ENCODE measurements around the gene EPHA3. TPM values are rescaled to one million over a fixed set of nuclear protein-coding genes. Genes with fewer than 3 reads are reported as not detected.

Gene EPHA3
- total and polyA plus RNA-seq, 9 of the 15 experiments (the other 6 are each of a cell fraction or from before 2014, with no cell fraction given), result not detected

GRCh38 chr3:89474333-89475130, 367.1 kb downstream of the EPHA3 start:
- no peak overlapping the region for H3K27ac ChIP-seq (ENCODE audit: extremely low read depth, low read depth, low read length)
- no peaks in the 10 kb centered on the region for H4K20me1 ChIP-seq (replicated peaks; ENCODE audit: control insufficient read depth, insufficient read depth, low read length)
- no peak for DNase-seq (ENCODE audit: extremely low read depth in 1 of 4, low spot score in 3 of 4)
- H3K4me3 ChIP-seq, result no peak overlapping the region
- H2AFZ ChIP-seq (ENCODE audit: low read depth, low read length), result no peak overlapping the region
- no peak for FAIRE-seq
- ChIA-PET CTCF (ENCODE audit: low intra/inter-chr PET ratio) (no interaction called here), POLR2A (no interaction called here)
- H3K4me1 ChIP-seq (replicated peaks in 1 of 2; ENCODE audit: control insufficient read depth in 2 of 2, insufficient read depth in 2 of 2, low read length in 2 of 2), result no peaks in the 10 kb centered on the region
- H3K79me2 ChIP-seq (ENCODE audit: control insufficient read depth, insufficient read depth, low read length), result no peaks in the 10 kb centered on the region
- no TSS peak for BruUV-seq (replicated peaks)
- H3K9me3 ChIP-seq (replicated peaks; ENCODE audit: control insufficient read depth, insufficient read depth, low read depth, low read length), result no peaks in the 10 kb centered on the region
- TF ChIP-seq ZNF277 (CRISPR knock-in tag; IDR thresholded peaks at IDR 0.05; ENCODE audit: borderline replicate concordance), result no peak
- no peak for TF ChIP-seq BRCA1 (IDR thresholded peaks at IDR 0.05)
- no peak for TF ChIP-seq BRCA1 (CRISPR knock-in tag; IDR thresholded peaks at IDR 0.05)
- no peak for TF ChIP-seq HES1 (IDR thresholded peaks at IDR 0.05; ENCODE audit: low read depth)
- no peak for TF ChIP-seq POLR2B (IDR thresholded peaks at IDR 0.05; ENCODE audit: low read depth, partially characterized antibody)
- intact Hi-C loops (cut with micrococcal nuclease) (no loop called here), in situ Hi-C loops (cut with MboI) (no loop called here)
- H3K9me1 ChIP-seq (ENCODE audit: control insufficient read depth, insufficient read depth, low read length), result no peaks in the 10 kb centered on the region
- H3K36me3 ChIP-seq (ENCODE audit: control insufficient read depth, insufficient read depth, low read length), result no peaks in the 10 kb centered on the region
- H3K27me3 ChIP-seq (ENCODE audit: control insufficient read depth in 2 of 2, insufficient read depth in 2 of 2, low read length in 2 of 2), result no peaks in the 10 kb centered on the region
- 3% methylated on average over 4 of the region's 4 CpGs for WGBS (ENCODE audit: insufficient coverage, low coverage, missing lambda C conversion rate)
- no peak for ATAC-seq
- H3K4me2 ChIP-seq (ENCODE audit: insufficient read depth, low read length), result no peak overlapping the region
- no peak overlapping the region for H3K9ac ChIP-seq (ENCODE audit: insufficient read depth in 1 of 2, low read depth in 2 of 2, low read length in 2 of 2)

Data from K562 (cell line).